ENCODE data around the gene CHCHD6. TPM values are rescaled to one million over a fixed set of nuclear protein-coding genes. Genes with fewer than 3 reads are reported as not detected.

CHCHD6 gene
- total RNA-seq, 1 donor from 2014 or later: 17.2 TPM

DNA sequence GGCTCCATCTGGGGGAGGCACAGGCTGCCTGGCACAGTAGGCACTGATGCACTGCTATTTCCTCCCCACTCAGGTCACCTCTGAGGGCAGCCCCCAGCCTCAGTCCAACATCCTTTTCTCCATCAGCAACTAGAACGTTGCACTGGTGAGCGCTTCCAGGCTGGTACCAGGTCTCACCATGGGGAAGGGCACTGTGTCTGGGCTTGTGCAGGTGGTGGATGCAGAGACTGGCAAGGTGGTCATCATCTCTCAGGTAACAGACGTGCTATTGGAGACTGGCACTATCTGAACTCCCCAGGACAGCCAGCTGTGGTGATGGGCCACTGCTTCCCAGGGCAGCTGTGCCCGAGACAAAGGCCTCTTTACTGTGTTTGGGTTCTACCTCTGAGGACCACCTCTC lies 40.8 kb upstream of the CHCHD6 start:
- Mint-ChIP-seq H3K27ac (ENCODE audit: unreplicated experiment) (no peak overlapping the region), H3K4me1 (ENCODE audit: low read depth, unreplicated experiment) (no peaks in the 10 kb centered on the region), H3K9me3 (ENCODE audit: unreplicated experiment) (peaks cover 4% of the 10 kb centered on the region), H3K36me3 (ENCODE audit: unreplicated experiment) (peaks cover 12% of the 10 kb centered on the region), H3K4me3 (ENCODE audit: unreplicated experiment) (no peak overlapping the region), H3K27me3 (ENCODE audit: unreplicated experiment) (peaks cover 10% of the 10 kb centered on the region)
- TF ChIP-seq, protein P1, sequence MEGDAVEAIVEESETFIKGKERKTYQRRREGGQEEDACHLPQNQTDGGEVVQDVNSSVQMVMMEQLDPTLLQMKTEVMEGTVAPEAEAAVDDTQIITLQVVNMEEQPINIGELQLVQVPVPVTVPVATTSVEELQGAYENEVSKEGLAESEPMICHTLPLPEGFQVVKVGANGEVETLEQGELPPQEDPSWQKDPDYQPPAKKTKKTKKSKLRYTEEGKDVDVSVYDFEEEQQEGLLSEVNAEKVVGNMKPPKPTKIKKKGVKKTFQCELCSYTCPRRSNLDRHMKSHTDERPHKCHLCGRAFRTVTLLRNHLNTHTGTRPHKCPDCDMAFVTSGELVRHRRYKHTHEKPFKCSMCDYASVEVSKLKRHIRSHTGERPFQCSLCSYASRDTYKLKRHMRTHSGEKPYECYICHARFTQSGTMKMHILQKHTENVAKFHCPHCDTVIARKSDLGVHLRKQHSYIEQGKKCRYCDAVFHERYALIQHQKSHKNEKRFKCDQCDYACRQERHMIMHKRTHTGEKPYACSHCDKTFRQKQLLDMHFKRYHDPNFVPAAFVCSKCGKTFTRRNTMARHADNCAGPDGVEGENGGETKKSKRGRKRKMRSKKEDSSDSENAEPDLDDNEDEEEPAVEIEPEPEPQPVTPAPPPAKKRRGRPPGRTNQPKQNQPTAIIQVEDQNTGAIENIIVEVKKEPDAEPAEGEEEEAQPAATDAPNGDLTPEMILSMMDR (IDR thresholded peaks at IDR 0.05; ENCODE audit: partially characterized antibody, unreplicated experiment): no peak
- no peak for DNase-seq

DNA sequence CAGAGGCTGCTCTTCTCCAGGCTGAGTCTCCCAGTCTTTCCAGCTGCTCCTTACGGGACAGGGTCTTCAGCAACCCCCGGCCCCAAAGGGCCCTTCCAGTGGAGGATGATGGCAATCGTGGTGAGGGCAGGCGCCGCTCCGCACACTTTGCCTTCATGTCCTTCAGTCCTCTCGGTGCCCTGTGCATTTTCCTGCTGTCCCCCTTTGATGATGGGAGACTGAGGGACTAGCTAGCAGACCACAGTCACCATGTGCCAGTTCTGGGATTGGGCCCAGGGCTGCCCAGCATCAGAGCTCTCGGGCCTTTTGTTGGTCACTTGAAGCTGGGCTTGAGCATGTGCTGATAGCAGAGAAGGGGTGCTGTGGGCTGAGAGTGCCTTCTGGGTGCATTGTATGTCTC lies 40.3 kb upstream of the CHCHD6 start:
- Mint-ChIP-seq H3K27me3 (ENCODE audit: unreplicated experiment) (peaks cover 8% of the 10 kb centered on the region), H3K4me3 (ENCODE audit: unreplicated experiment) (no peak overlapping the region), H3K27ac (ENCODE audit: unreplicated experiment) (no peak overlapping the region), H3K4me1 (ENCODE audit: low read depth, unreplicated experiment) (no peaks in the 10 kb centered on the region), H3K9me3 (ENCODE audit: unreplicated experiment) (peaks cover 4% of the 10 kb centered on the region), H3K36me3 (ENCODE audit: unreplicated experiment) (peaks cover 10% of the 10 kb centered on the region)
- TF ChIP-seq, protein P1 (IDR thresholded peaks at IDR 0.05; ENCODE audit: partially characterized antibody, unreplicated experiment): no peak
- DNase-seq: no peak

DNA sequence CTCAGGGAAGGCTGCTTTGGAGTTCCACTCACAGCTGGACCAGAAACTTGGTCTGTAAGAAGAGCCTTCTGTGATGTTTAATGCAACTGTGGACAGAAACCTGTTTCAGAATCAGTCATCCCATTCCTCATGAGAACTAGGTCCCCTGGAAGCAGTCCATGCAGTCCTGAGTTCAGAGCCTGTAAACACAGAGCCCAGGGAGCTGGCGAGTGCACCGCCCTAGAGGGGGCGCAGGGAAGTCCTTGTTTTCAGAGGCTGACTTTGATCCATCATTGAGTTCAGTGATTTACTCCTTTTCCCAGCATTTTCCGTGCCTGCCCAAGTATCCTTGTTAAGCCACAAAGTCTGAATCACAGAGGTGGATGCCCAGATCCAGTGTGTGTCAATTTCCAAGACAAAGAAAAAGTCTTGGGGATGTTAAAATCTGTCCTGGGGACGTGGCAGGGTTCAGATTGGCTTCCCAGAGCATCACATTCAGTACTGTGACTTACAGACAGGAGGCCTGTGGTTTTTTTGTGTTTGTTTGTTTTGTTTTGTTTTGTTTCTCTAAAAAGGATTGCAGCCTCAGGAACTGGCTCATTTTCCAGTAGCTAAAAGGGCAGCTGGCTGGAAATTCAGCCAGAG lies 39.3 kb upstream of the CHCHD6 start:
- DNase-seq: no peak
- Mint-ChIP-seq H3K9me3 (ENCODE audit: unreplicated experiment) (peaks cover 6% of the 10 kb centered on the region), H3K4me3 (ENCODE audit: unreplicated experiment) (no peak overlapping the region), H3K27me3 (ENCODE audit: unreplicated experiment) (peaks cover 8% of the 10 kb centered on the region), H3K36me3 (ENCODE audit: unreplicated experiment) (peaks cover 10% of the 10 kb centered on the region), H3K4me1 (ENCODE audit: low read depth, unreplicated experiment) (no peaks in the 10 kb centered on the region), H3K27ac (ENCODE audit: unreplicated experiment) (no peak overlapping the region)
- TF ChIP-seq, protein P1 (IDR thresholded peaks at IDR 0.05; ENCODE audit: partially characterized antibody, unreplicated experiment): no peak

DNA sequence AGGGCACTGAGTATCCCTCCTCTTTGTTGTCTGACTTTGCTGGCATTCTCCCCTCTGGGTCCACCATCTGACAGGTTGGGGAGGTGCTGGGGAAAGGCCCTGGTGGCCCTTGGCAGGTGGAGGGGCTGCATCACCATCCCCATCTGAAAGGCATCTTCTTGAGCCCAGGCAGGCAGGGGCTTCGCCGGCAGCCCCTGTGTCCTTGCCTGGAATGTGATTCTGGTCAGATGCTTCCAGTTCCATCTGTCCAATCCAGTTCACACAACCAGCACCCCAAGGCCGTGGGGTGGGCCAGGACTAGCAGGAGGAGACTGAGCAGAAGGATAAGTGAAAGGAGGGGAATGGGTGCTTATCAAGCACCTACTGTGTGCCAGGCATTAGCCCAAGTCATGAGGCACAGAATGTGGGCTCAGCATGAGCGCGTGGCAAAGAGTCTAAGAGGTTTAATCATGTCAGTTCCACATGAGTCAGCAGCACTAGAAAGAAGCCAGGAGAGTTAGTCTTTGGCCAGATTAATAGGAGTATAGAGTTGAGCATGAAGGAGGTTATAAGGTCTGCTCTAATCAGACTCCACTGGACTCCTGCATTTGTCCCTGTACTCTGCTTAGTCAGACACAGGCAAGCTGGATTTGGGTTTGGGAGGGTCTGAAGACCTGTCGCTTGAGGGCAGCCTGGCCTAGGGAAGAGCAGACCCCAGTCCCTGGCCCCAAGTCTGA lies 38.7 kb upstream of the CHCHD6 start:
- Mint-ChIP-seq H3K9me3 (ENCODE audit: unreplicated experiment) (peaks cover 6% of the 10 kb centered on the region), H3K27me3 (ENCODE audit: unreplicated experiment) (peaks cover 8% of the 10 kb centered on the region), H3K27ac (ENCODE audit: unreplicated experiment) (no peak overlapping the region), H3K36me3 (ENCODE audit: unreplicated experiment) (peaks cover 10% of the 10 kb centered on the region), H3K4me3 (ENCODE audit: unreplicated experiment) (no peak overlapping the region), H3K4me1 (ENCODE audit: low read depth, unreplicated experiment) (no peaks in the 10 kb centered on the region)
- TF ChIP-seq, protein P1 (IDR thresholded peaks at IDR 0.05; ENCODE audit: partially characterized antibody, unreplicated experiment): no peak
- no peak for DNase-seq
